ENCODE data around the gene CXCL17. TPM values are rescaled to one million over a fixed set of nuclear protein-coding genes. Genes with fewer than 3 reads are reported as not detected.

CXCL17 gene
- total RNA-seq, 2 experiments from 2014 or later, result not detected

DNA sequence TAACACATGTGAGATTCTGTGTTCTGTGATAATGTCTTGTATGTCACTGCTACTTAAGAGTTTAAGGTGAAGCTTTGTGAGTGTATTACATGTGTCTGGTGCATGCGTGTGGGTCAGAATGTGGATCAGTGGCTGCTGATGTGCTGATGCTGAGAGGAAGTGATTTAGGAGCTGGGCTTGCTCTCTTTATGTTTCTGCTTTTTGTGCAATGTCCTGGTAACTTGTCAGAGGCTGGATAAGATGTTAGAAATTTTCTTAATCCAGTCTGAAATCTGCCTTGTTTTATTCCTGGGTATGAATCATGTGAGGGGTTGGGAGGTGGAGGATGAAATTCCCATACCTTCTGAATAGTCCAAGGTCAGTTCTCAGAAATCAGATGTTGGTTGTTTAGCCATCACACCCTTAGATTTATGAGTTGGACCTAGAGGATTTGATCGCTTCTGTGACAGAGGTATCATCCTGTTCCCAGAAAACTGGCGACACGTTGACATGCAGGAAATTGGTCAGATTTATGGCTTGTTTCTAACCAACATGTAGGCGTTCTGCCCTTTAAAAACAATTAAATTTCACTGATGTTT, 24.5 kb upstream of the CXCL17 start:
- DNase-seq (ENCODE audit: low spot score), result peak; percentile 48
- intact Hi-C loops (cut with micrococcal nuclease; ENCODE audit: unreplicated experiment), result no loop called here
- peak overlapping the region; percentile 78 for H3K4me2 ChIP-seq (ENCODE audit: low read length)
- peak overlapping the region; percentile 96 for H3K27ac ChIP-seq (ENCODE audit: low read depth, low read length, poor library complexity, severe bottlenecking)
- ChIA-PET CTCF (ENCODE audit: unreplicated experiment) (interaction anchor here (1.1 to 1.3 kb wide), 3 partner anchors 12 to 62 kb away, joined by 3 to 5 read pairs (median 4); partner anchors contain the start of gene CEACAM1), POLR2A (interaction anchor here (0.8 to 2.0 kb wide), 7 partner anchors 12 to 61 kb away, joined by 3 to 7 read pairs (median 5); partner anchors contain the start of gene CEACAM1)
- H4K20me1 ChIP-seq (ENCODE audit: insufficient read depth, low read length), result no peaks in the 10 kb centered on the region
- H3K4me3 ChIP-seq (ENCODE audit: low read depth, low read length, poor library complexity, severe bottlenecking), result peak overlapping the region; percentile 41
- no TSS peak for BruUV-seq (replicated peaks)
- H2AFZ ChIP-seq (ENCODE audit: low read length), result peak overlapping the region; percentile 65; the same call in 1 of the 2 replicates
- H3K9me3 ChIP-seq (ENCODE audit: low read length), result no peaks in the 10 kb centered on the region
- TF ChIP-seq EZH2phosphoT487 (IDR thresholded peaks at IDR 0.05; ENCODE audit: borderline replicate concordance, low read depth, low read length), result no peak
- no peak for TF ChIP-seq CTCF (conservative IDR thresholded peaks at IDR 0.05; ENCODE audit: low read length)
- H3K4me1 ChIP-seq (ENCODE audit: insufficient read depth, low read length, poor library complexity, severe bottlenecking), result peaks cover 92% of the 10 kb centered on the region
- no peaks in the 10 kb centered on the region for H3K36me3 ChIP-seq (ENCODE audit: insufficient read depth, low read length)
- H3K9me2 ChIP-seq (ENCODE audit: insufficient read depth, low read length), result no peaks in the 10 kb centered on the region
- no peaks in the 10 kb centered on the region for H3K79me2 ChIP-seq (ENCODE audit: insufficient read depth, low read depth, low read length)

- peak; percentile 79 for DNase-seq (ENCODE audit: low spot score)
- peak overlapping the region; percentile 65; the same call in 1 of the 2 replicates for H2AFZ ChIP-seq (ENCODE audit: low read length)
- ChIA-PET POLR2A (interaction anchor here (0.8 to 2.0 kb wide), 10 partner anchors 12 to 62 kb away, joined by 3 to 7 read pairs (median 5); partner anchors contain the start of gene CEACAM1), CTCF (ENCODE audit: unreplicated experiment) (interaction anchor here (1.1 to 1.3 kb wide), 3 partner anchors 12 to 63 kb away, joined by 3 to 5 read pairs (median 4); partner anchors contain the start of gene CEACAM1)
- no peaks in the 10 kb centered on the region for H4K20me1 ChIP-seq (ENCODE audit: insufficient read depth, low read length)
- no peaks in the 10 kb centered on the region for H3K36me3 ChIP-seq (ENCODE audit: insufficient read depth, low read length)
- H3K9me3 ChIP-seq (ENCODE audit: low read length), result no peaks in the 10 kb centered on the region
- BruUV-seq (replicated peaks), result no TSS peak
- no peak for TF ChIP-seq CTCF (conservative IDR thresholded peaks at IDR 0.05; ENCODE audit: low read length)
- TF ChIP-seq EZH2phosphoT487 (IDR thresholded peaks at IDR 0.05; ENCODE audit: borderline replicate concordance, low read depth, low read length), result no peak
- H3K4me1 ChIP-seq (ENCODE audit: insufficient read depth, low read length, poor library complexity, severe bottlenecking), result peaks cover 92% of the 10 kb centered on the region
- intact Hi-C loops (cut with micrococcal nuclease; ENCODE audit: unreplicated experiment), result loop anchor here (1.0 kb wide), 1 partner anchor 31 kb away; no protein-coding TSS in a partner anchor
- H3K79me2 ChIP-seq (ENCODE audit: insufficient read depth, low read depth, low read length), result no peaks in the 10 kb centered on the region
- H3K4me3 ChIP-seq (ENCODE audit: low read depth, low read length, poor library complexity, severe bottlenecking), result peak overlapping the region; percentile 41
- H3K27ac ChIP-seq (ENCODE audit: low read depth, low read length, poor library complexity, severe bottlenecking), result peak overlapping the region; percentile 96
- H3K4me2 ChIP-seq (ENCODE audit: low read length), result peak overlapping the region; percentile 78
- no peaks in the 10 kb centered on the region for H3K9me2 ChIP-seq (ENCODE audit: insufficient read depth, low read length)
Observed at GRCh38 chr19:42466521-42467182, 23.9 kb upstream of the CXCL17 start.
